ENCODE data around the gene DOCK7. TPM values are rescaled to one million over a fixed set of nuclear protein-coding genes. Genes with fewer than 3 reads are reported as not detected.
"Not testable (repeated sequence)": the region's sequence is repeated elsewhere in the genome, so short reads cannot be mapped to it uniquely, and the experiment has no call there.

Gene DOCK7
- polyA plus RNA-seq, 3 donors: 2.9 to 3.7 (median 3.5) TPM

- Mint-ChIP-seq H3K4me3 (no peak overlapping the region), H3K36me3 (peaks cover 8 to 11% of the 10 kb centered on the region in 2 donors), H3K4me1 (no peaks in the 10 kb centered on the region), H3K27ac (no peak overlapping the region), H3K9me3 (no peaks in the 10 kb centered on the region), H3K27me3 (ENCODE audit: low read depth in 3 of 3) (no peaks in the 10 kb centered on the region)
- Histone ChIP-seq H3K4me1 (ENCODE audit: control insufficient read depth in 1 of 2, insufficient read depth in 2 of 2, low read length in 2 of 2) (no peaks in the 10 kb centered on the region), H3K27me3 (ENCODE audit: control insufficient read depth in 2 of 2, insufficient read depth in 2 of 2, low read length in 2 of 2) (no peaks in the 10 kb centered on the region), H3K4me2 (replicated peaks; ENCODE audit: extremely low read depth, low read length, poor library complexity, severe bottlenecking) (no peak overlapping the region), H3K27ac (ENCODE audit: low read depth in 1 of 2, low read length in 2 of 2) (no peak overlapping the region), H4K20me1 (ENCODE audit: insufficient read depth, low read length) (no peaks in the 10 kb centered on the region), H2AFZ (ENCODE audit: insufficient read depth, low read depth, low read length, poor library complexity, severe bottlenecking) (no peak overlapping the region), H3K9ac (ENCODE audit: insufficient read depth, low read length, poor library complexity, severe bottlenecking) (no peak overlapping the region), H3K36me3 (replicated peaks in 1 of 2; ENCODE audit: control insufficient read depth in 1 of 2, insufficient read depth in 2 of 2, low read length in 2 of 2) (peaks cover 0 to 4% of the 10 kb centered on the region in 2 donors), H3K79me2 (ENCODE audit: insufficient read depth, low read length) (no peaks in the 10 kb centered on the region), H3K9me3 (replicated peaks in 1 of 2; ENCODE audit: control insufficient read depth in 1 of 2, insufficient read depth in 1 of 2, low read length in 2 of 2) (no peaks in the 10 kb centered on the region), H3K4me3 (replicated peaks in 1 of 3; ENCODE audit: low read depth in 2 of 3, low read length in 3 of 3) (no peak overlapping the region)
- no peak for DNase-seq
- TF ChIP-seq CTCF (IDR thresholded peaks at IDR 0.05): no peak
- no CpG with 5 or more reads among the region's 4 CpGs for WGBS (ENCODE audit: insufficient coverage)
- intact Hi-C loops (cut with micrococcal nuclease): no loop called here
These were observed 159.0 kb downstream of the DOCK7 start for GRCh38 chr1:62529227-62529626.

GRCh38 chr1:62528015-62528414 lies 160.2 kb downstream of the DOCK7 start:
- intact Hi-C loops (cut with micrococcal nuclease): no loop called here
- DNase-seq: peak; percentile 32 to 52 (median 48)
- Histone ChIP-seq H3K9me3 (replicated peaks in 1 of 2; ENCODE audit: control insufficient read depth in 1 of 2, insufficient read depth in 1 of 2, low read length in 2 of 2) (no peaks in the 10 kb centered on the region), H2AFZ (ENCODE audit: insufficient read depth, low read depth, low read length, poor library complexity, severe bottlenecking) (no peak overlapping the region), H3K9ac (ENCODE audit: insufficient read depth, low read length, poor library complexity, severe bottlenecking) (no peak overlapping the region), H3K4me3 (replicated peaks in 1 of 3; ENCODE audit: low read depth in 2 of 3, low read length in 3 of 3) (no peak overlapping the region), H4K20me1 (ENCODE audit: insufficient read depth, low read length) (no peaks in the 10 kb centered on the region), H3K4me2 (replicated peaks; ENCODE audit: extremely low read depth, low read length, poor library complexity, severe bottlenecking) (no peak overlapping the region), H3K36me3 (replicated peaks in 1 of 2; ENCODE audit: control insufficient read depth in 1 of 2, insufficient read depth in 2 of 2, low read length in 2 of 2) (no peaks in the 10 kb centered on the region), H3K79me2 (ENCODE audit: insufficient read depth, low read length) (no peaks in the 10 kb centered on the region), H3K27me3 (ENCODE audit: control insufficient read depth in 2 of 2, insufficient read depth in 2 of 2, low read length in 2 of 2) (no peaks in the 10 kb centered on the region), H3K27ac (ENCODE audit: low read depth in 1 of 2, low read length in 2 of 2) (no peak overlapping the region), H3K4me1 (ENCODE audit: control insufficient read depth in 1 of 2, insufficient read depth in 2 of 2, low read length in 2 of 2) (no peaks in the 10 kb centered on the region)
- no peaks in the 10 kb centered on the region for H3K4me1 Mint-ChIP-seq
- no peak overlapping the region for H3K4me3 Mint-ChIP-seq
- WGBS (ENCODE audit: insufficient coverage): no CpG with 5 or more reads among the region's 7 CpGs
- H3K9me3 Mint-ChIP-seq: no peaks in the 10 kb centered on the region
- no peak for TF ChIP-seq CTCF (IDR thresholded peaks at IDR 0.05)
- H3K27me3 Mint-ChIP-seq (ENCODE audit: low read depth in 3 of 3): peaks cover 0 to 2% (median 0%) of the 10 kb centered on the region in 3 donors
- peaks cover 8 to 11% of the 10 kb centered on the region in 2 donors for H3K36me3 Mint-ChIP-seq
- no peak overlapping the region for H3K27ac Mint-ChIP-seq

- H3K9me3 Mint-ChIP-seq; H3K27ac Mint-ChIP-seq; H3K27ac ChIP-seq (ENCODE audit: low read depth in 1 of 2, low read length in 2 of 2); H3K4me3 Mint-ChIP-seq; H2AFZ ChIP-seq (ENCODE audit: insufficient read depth, low read depth, low read length, poor library complexity, severe bottlenecking); H3K36me3 ChIP-seq (replicated peaks in 1 of 2; ENCODE audit: control insufficient read depth in 1 of 2, insufficient read depth in 2 of 2, low read length in 2 of 2); H3K79me2 ChIP-seq (ENCODE audit: insufficient read depth, low read length); H3K4me1 Mint-ChIP-seq; H3K9me3 ChIP-seq (replicated peaks in 1 of 2; ENCODE audit: control insufficient read depth in 1 of 2, insufficient read depth in 1 of 2, low read length in 2 of 2); H3K9ac ChIP-seq (ENCODE audit: insufficient read depth, low read length, poor library complexity, severe bottlenecking); H3K27me3 Mint-ChIP-seq (ENCODE audit: low read depth in 3 of 3); H4K20me1 ChIP-seq (ENCODE audit: insufficient read depth, low read length); H3K27me3 ChIP-seq (ENCODE audit: control insufficient read depth in 2 of 2, insufficient read depth in 2 of 2, low read length in 2 of 2); H3K36me3 Mint-ChIP-seq; DNase-seq; H3K4me2 ChIP-seq (replicated peaks; ENCODE audit: extremely low read depth, low read length, poor library complexity, severe bottlenecking); H3K4me1 ChIP-seq (ENCODE audit: control insufficient read depth in 1 of 2, insufficient read depth in 2 of 2, low read length in 2 of 2); H3K4me3 ChIP-seq (replicated peaks in 1 of 3; ENCODE audit: low read depth in 2 of 3, low read length in 3 of 3); intact Hi-C loops (cut with micrococcal nuclease): not testable (repeated sequence)
- no CpG with 5 or more reads among the region's 6 CpGs for WGBS (ENCODE audit: insufficient coverage)
These were observed 160.8 kb downstream of the DOCK7 start for GRCh38 chr1:62527346-62527745.

Data from CD14-positive monocyte (primary cell).